NCI-H2081 (cell line): Measurements from ENCODE around the gene ATL2.
"Not testable (repeated sequence)": the region's sequence is repeated elsewhere in the genome, so short reads cannot be mapped to it uniquely, and the experiment has no call there.

Experiments
- DNase-seq, 2 experiments: peaks; one replicate each; lab custom pipeline; 2025; lab: John Stamatoyannopoulos, UW

Gene ATL2

GRCh38 chr2:38390947-38391346 lies 13.9 kb upstream of the ATL2 start:
- no peak for DNase-seq

- DNase-seq = no peak
Measured at GRCh38 chr2:38387887-38388286, 10.8 kb upstream of the ATL2 start.

- DNase-seq = no peak
Measured at GRCh38 chr2:38386821-38387220, 9.7 kb upstream of the ATL2 start.

GRCh38 chr2:38386377-38386776 lies 9.3 kb upstream of the ATL2 start:
- no peak for DNase-seq

- DNase-seq = no peak
Measured at GRCh38 chr2:38384338-38384737, 7.3 kb upstream of the ATL2 start.

- DNase-seq = not testable (repeated sequence)
Measured at GRCh38 chr2:38383741-38384140, 6.7 kb upstream of the ATL2 start.

- DNase-seq = no peak
Measured at GRCh38 chr2:38381381-38382143, 4.5 kb upstream of the ATL2 start.

GRCh38 chr2:38380397-38381130 lies 3.5 kb upstream of the ATL2 start:
- DNase-seq = no peak

- peak; percentile 44 to 75 for DNase-seq
Measured at GRCh38 chr2:38376346-38377049, 575 bp downstream of the ATL2 start.

GRCh38 chr2:38375696-38376345 lies 1.3 kb downstream of the ATL2 start:
- DNase-seq = no peak

GRCh38 chr2:38374984-38375383 lies 2.1 kb downstream of the ATL2 start:
- DNase-seq = no peak

- no peak for DNase-seq
Measured at GRCh38 chr2:38371235-38371634, 5.8 kb downstream of the ATL2 start.

- no peak for DNase-seq
Measured at GRCh38 chr2:38370664-38371063, 6.4 kb downstream of the ATL2 start.

GRCh38 chr2:38362232-38362631 lies 14.8 kb downstream of the ATL2 start:
- DNase-seq = no peak

GRCh38 chr2:38360177-38360576 lies 16.9 kb downstream of the ATL2 start:
- DNase-seq = no peak

GRCh38 chr2:38353402-38353801 lies 23.7 kb downstream of the ATL2 start:
- DNase-seq = no peak

GRCh38 chr2:38352336-38352735 lies 24.7 kb downstream of the ATL2 start:
- DNase-seq = no peak

- DNase-seq = no peak
Measured at GRCh38 chr2:38345323-38346038, 31.6 kb downstream of the ATL2 start.

GRCh38 chr2:38344813-38345212 lies 32.3 kb downstream of the ATL2 start:
- no peak for DNase-seq

GRCh38 chr2:38343212-38343611 lies 33.9 kb downstream of the ATL2 start:
- DNase-seq = no peak

- DNase-seq = no peak
Measured at GRCh38 chr2:38336621-38337020, 40.5 kb downstream of the ATL2 start.

- no peak for DNase-seq
Measured at GRCh38 chr2:38330754-38331153, 46.3 kb downstream of the ATL2 start.
